Measurements from ENCODE around the gene FOXA2.

FOXA2 gene

DNA sequence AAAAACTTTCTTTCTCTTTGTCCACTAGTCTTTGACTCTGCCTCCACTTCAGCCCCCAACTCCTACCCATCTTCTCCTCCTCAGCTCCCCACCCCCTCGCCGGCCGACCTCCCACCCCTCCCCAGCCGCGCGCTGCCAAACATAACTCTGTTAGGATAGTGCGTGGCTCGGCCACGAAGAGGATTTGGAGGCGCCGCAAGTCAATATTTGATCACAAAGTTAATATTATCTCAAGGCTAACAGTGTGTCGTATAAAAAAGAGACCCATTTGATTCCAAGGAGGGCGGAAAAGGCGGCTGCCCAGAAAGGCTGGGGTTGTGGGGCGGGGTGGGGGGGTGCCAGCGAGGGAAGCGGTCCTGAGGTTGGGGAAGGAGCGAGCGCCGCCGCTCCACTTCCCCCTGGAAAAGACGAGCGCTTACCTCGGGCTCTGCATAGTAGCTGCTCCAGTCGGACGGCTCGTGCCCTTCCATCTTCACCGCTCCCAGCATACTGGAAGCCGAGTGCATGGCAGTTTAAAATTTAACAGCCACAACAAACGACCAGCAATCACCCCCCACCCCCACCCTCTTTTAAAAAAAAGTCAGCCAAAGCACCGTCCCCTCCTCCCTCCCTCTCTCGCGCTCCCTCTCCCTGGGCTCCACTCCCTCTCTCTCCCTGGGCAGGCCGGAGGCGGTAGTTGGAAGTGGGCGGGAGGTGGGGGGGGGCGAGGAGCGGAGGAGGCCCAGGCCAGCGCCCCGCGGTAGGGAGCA, 425 bp downstream of the FOXA2 start:
- no peak for DNase-seq

DNA sequence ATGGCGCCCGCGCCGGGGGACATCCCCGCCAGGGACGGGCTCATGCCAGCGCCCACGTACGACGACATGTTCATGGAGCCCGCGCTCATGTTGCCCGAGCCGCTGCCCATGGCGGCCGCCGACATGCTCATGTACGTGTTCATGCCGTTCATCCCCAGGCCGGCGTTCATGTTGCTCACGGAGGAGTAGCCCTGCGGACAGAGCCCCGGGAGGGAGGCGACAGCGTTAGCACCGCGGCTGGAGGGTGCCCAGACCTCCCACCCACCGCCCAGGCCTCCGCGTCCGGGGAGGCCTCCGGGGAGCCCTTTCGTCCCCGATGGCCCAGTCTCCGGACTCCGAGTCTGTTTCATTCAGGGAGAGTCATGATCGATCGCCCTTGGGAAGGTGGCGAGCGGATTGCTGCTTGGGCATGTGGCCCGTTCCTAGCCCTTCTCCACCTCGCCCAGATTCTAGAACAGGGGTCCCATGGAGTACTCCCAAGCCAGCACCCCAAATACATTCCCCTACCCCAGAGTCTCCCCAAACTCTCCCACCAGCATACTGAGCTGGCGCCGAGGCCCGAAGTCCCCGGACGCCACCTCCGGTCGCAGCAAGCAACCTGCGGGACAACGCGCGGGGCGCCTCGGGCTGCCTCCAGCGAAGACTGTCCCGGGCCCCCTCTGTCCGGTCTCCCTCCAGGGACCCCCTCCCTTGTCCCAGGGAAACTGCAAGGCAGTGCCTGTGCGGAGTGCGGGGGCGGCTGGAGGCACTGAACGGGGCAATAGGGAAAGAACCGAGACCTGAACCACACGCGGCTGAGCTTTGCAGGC, 1.2 kb downstream of the FOXA2 start:
- no peak for DNase-seq

DNA sequence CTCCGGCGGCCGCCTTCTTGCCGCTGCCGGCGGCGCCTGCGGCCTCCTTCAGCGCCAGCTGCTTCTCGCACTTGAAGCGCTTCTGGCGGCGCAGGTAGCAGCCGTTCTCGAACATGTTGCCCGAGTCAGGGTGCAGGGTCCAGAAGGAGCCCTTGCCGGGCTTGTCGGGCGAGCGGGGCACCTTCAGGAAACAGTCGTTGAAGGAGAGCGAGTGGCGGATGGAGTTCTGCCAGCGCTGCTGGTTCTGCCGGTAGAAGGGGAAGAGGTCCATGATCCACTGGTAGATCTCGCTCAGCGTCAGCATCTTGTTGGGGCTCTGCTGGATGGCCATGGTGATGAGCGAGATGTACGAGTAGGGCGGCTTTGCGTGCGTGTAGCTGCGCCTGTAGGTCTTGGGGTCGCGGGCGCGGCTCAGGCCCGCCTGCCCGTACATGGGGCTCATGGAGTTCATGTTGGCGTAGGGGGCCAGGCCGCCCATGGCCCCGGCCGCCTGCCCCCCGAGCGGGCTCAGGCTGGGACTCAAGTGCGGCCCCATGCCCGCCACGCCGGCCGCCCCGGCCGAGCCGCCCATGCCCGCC, 1.9 kb downstream of the FOXA2 start:
- DNase-seq: no peak

DNA sequence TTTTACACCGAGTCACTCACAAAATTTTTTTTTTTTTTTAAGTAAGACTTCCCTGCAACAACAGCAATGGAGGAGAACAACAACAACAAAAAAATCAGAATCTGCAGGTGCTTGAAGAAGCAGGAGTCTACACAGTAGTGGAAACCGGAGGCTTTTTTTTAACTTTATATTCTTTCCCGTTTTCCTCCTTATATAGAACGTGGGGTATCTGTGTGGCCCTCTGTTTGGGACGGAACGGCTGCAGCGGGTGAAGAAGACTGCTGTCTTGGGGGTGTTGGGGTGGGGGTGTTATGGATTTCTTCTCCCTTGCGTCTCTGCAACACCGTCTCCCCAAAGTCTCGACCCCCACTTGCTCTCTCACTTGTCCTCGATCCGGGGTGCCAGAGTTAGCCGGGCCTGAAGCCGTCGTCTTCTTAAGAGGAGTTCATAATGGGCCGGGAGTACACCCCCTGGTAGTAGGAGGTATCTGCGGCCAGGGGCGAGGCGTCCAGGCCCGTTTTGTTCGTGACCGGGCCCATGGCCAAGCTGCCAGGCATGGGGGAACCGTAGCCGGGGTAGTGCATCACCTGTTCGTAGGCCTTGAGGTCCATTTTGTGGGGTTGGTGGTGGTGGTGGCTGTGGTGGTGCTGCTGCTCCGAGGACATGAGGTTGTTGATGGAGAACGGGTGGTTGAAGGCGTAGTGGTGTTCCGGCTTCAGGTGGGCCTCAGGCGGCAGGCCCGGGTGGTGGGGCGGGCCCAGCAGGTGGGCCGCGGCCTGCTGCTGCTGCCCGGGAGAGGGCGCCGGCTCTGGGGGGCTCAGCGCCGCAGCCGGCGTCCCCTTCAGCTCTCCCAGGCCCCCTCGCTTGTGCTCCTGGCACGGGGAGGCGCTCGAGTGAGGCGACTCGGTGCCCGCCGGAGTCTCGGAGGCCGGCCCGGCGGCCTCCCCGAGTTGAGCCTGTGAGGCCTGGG, 2.7 kb downstream of the FOXA2 start:
- no peak for DNase-seq

DNA sequence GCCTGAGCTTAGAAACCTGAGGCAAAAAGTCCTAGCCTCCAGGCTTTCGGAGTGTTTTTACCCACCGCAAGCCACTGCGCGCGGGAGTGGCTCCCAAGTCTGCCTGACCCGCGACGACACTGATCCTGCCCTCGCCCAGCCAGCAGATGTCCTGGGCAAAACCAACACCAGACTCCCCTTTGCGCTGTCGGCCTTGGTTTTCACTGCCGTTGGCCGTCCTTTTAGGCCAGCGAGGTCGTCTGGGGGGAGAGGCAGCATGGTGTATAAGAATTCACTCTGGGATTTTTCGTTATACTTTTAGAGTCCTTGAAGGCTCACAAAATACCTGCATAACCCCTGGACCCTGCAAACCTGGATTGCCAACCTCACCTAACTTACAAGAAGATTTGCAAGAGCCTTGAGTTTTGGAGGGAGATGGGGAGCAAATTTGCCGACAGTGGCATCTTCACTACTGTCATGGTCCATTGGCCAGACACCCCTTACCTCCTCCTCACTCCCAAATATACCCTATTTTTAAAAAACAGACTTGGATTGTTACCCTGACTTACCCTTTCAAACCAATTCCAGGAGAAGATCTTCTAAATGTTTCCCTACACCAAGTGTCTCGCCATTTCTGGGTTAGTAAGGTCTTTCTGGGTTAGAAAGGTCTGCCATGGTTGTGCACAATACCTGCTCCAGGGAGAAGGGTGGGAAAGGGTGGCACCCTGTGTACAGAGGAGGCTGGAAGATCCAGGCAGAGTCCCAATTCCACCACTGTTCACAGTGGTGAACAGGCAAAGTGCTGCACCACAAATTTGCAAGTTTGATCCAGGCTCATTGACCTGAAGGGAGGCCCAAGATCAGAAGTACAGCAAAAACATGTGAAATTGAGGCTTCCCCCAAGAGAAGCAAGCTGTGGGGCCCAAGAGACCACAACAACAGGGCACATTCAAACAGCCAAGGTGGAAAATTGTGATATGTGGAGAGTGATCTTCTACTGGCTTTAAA, 4.4 kb downstream of the FOXA2 start:
- DNase-seq: no peak

DNA sequence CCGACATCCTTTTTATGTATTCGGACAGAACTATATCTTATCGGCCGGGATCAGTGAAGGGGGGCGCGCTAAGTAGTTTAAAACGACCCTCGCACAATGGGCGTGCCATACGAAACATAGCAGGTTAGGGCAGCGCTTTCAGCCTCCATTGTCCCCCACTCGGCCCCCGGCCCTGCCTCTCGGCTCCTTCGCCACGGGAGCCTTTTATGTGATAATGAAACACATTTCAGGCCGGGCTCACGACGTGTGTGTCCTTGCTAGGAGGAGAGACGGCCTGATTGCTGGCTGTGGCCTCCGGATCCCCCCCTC, 5.3 kb downstream of the FOXA2 start:
- no peak for DNase-seq

DNA sequence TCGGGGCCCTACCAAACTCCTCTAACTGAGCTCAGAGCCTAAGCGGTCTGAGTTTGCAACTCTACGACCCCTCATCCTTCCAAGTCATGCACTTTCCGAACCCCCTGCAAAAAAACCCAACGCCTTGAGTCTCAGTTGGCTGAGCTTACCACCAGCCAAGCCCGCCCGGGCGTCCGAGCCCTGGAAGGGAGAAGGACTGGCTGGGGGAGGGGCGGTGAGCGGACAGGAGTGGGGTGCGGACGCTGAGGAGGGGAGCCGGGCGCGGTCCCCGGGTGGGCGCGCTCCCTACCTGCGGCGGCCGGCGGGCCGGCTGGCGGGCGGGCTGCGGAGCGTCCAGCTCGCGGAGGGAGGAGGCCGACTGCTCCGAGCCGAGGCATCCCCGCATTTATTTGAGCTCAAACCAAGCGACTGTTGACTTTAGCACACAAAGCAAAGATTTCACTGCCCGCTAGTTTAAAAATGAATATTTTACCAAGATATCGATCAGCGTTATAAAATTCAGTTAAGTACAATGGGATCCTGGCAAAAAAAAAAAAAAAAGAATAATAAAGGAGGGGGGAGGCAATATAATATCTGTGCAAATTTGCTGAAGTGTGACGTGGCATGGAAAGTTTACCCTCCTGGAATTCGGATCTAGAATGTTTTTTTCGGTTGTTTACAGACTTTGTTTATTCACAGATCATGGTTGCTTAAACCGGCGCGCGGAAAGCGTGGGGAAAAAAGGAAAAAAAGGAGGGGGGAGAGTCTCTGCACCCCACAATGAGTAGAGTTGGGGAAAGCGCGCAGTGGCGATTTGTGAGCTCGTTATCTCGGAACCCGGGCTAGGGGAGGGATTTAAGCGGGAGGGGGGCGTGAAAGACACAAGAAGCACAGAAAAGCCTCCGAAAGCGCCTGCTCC, 5.9 kb downstream of the FOXA2 start:
- DNase-seq: no peak

DNA sequence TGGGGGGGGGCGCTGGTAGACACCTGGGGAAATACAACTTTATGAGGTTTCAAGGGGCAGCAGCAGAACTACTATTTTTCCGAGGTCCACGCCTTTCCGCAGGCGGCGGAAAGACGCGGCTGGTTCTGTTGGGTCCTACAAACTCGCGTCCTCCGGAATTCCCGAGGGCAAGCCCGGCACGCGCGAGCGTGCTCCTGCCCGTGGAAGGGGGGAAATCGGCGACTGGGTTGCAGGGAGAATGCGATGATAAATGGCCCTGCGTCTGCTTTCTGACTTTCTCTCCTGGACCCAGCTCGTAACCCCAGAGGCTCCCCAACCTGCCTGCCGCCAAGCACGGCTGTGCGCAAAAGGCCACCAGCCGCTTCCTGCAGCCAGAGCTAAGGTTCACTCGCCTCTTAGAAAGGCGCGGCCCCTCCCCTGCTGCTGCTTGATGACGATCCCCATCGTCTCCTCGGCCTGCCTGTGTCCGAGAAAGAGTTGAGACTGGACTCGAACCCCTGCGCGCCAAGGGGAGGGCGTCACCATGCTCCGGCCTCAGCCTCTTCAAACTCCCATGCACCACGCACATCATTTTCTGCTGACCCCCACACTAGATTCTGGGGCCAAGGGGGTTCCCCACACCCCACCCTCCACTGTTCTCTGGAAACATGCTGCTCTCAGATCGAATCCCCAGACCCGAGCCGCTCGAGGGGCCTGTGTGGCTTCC, 6.7 kb downstream of the FOXA2 start:
- no peak for DNase-seq

DNA sequence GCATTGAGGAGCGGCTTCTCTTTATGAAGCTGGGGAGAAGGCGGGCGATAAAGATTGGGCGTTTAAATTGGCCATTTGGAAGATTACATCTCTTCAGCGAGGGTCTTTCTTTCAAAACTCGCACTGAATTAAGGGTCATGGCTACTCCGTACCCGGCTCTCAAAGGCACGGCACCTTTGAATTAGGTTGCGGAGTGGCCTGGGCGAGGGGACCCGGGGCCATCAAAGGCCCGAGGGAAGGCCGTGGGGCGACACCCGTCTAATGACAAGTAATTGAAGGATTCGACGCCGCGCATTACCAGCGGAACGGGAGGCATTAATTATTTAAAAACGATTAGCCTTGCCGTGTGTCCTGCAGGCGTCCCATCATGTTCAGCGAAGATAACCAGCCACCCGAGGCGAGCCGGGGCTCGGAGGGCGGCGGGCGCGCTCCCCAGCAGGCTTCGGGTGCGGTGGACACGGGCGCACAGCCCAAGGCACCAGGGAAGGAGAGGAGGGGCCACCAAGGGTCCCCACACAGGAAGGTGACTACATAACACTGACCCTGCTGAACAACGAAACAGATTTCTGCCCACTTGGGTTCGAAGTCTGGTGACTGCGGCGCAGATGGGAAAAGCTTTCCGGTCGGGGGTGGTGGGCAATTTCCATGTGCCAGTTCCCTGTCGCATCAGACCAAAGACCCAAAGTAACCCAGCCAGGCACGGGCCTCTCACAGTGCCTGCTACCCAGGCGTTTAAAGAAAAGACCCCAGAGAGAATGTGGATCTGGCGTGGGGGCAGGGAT, 7.4 kb downstream of the FOXA2 start:
- DNase-seq: no peak

DNA sequence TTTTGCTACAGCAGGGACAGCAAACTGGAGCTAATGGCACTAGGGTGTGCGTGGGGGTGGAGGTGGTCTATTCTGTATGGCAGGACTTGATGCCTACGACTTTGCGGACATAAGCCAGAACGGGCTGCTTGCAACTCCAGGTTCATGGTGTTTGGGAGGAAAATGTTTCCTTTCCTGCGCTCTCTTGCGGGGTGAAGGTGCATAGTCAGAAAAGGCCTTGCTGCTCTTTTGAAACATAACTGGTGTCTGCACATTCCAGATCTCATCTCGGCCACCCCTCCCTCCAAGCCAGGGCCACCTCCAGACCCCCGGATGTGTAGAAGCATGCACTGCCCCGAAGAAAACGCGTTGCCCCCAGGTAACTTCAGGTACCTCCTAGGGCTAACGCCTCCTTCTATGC, 8.1 kb downstream of the FOXA2 start:
- no peak for DNase-seq

DNA sequence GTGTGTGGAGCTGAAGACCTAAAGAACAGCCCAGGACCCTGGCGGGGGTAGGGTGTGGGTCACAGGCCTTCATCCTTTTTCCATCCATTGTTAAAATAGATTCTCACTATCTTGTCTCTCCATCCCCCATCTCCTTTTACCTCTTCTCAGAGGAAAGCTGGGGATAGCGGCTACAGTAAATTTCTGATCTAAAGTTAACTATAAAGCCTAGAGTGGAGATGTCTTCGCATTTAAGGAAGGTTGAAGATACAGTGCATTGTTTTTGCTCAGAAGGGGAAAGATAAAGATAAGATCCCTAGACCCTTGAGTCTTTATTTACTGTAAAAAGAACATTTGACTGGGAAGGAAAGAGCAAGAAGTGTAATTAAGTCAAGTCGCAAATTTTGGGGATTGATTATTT, 8.6 kb downstream of the FOXA2 start:
- no peak for DNase-seq

DNA sequence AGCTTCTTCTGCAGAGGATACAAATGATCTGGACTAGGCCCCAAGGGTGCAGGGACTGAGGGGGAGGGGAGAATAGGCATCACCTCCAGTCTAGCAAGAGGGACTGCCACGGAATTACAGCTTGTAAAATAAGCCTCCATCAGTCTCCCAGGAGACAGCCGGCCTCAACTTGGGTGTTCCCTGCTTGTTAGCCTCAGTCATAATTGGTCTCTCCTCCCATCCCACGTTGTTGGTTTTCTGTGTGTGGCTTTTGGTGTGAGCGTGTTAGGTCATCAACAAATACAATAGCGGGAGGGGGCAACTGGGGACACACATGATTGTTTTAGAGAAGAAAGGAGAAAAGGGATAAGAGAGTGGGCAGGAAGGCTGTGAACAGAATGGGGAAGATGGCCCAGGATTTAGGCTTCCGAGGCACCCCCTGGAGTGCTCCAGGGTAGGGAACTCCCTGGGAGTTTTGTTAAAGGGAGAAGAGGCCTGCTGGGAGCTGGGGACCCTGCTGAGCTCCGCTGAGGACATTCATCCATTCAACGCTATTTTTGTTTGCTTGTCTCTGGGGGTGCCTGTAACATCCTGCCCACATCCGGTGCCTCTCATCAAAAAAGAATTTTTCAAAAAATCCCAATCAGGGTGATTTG, 9.2 kb downstream of the FOXA2 start:
- no peak for DNase-seq

DNA sequence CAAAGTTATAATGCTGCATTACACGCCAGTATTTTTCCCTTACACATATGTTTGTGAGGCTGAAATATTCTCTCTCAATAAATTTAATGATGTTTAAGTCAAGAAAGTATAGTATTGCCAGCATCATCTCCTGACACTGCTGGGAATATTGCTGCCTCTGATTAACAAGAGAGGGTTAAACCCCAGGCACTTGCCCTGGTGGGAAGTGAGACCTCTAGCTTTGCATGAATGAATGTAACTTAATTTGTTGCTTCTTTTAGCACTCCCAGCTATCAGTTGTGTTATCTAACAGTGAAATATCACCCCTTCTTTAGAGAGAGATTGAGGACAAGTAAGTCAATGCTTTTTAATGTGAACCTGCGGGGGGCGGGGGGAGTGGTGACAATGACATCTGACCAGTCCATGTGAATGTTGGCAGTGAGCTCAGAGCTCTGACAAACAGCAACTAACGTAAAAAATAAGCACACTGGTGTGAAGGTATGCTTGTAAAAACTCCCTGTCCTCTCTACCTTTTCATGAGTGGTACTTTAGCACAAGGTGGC, 9.8 kb downstream of the FOXA2 start:
- no peak for DNase-seq

DNA sequence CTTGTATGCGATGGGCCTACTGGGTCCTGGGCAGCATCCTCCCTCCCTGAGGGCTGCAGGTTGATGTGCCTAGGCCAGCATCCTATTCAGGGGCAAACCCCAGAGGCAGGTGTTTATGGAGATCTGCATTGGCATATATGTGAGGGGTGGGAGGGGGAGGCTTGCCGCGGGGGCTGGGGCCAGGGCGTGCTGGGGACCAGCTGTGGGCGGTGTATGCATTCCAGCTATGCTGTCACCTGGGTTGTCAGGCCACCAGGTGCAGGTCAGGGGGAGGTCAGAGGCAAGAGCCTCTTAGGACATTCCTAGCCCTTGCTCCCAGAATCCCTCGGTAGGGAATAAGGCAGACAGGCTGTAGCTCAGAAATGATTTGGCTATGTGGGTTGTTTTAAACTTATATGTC, 11.9 kb downstream of the FOXA2 start:
- no peak for DNase-seq

DNA sequence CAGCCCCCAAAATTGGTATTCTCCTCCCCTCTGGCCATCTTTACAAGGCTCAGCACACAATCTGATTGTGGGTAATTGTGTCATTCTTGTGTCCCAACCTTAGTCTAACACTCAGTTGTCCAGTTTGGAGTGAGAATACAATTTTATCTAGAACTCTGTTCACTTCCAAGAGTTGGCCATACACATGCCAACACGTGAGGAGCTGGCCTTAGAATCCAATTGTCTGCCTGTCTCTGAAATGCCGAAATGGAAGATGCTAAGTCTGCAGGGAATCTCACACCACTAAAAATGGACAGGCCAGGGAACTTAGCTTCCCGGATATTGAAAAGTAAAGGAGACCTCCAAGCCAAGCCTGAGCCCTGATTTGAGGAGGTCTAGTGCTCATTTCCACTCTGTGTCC, 12.3 kb downstream of the FOXA2 start:
- no peak for DNase-seq

DNA sequence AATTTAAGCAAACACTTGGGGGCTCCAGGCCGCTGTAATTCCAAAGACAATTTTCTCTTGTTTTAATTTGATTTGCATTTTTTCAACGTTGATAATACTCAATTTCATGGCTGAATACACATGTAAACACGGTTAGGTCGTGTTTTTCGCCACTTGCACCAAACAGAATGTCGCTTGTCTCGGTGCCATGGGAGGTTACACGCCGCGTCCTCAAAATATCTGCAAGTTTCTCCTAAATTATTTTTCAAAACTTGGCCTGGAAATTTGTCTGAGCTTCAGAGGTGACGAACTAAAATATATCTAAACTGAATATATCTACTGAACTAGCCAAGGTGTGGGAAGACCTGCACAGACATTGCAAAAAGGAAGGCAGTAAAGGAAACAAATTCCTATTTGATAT, 15.0 kb downstream of the FOXA2 start:
- no peak for DNase-seq

DNA sequence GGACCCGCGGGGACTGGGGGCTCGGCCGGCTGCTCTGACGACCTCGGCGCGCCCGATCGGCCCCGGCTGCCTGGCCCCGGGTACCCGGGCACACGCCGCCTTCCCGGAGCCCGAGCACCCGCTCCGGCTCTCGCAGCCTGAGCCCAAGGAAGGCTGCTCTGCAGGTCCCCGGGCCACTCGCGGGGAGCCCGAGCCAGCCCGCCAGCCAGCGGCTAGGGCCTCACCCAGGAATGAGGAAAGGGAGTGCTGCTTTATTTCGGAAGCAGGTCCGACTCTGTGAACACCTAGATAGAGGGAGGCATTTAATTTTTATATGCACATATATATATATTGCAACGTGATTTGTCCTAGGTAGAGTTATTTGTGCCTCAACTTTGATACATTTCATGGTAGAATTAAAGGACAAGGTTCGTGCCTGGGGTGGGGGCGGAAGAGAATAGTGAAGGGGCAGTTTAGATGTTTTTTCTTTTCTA, 15.5 kb downstream of the FOXA2 start:
- DNase-seq: no peak

All from NCI-H1694 (cell line).